Measurements from ENCODE around the gene TMEM117.

- TF ChIP-seq CTCF (IDR thresholded peaks at IDR 0.05; ENCODE audit: low read length) (no peak), EZH2 (IDR thresholded peaks at IDR 0.05; ENCODE audit: borderline replicate concordance, low read length) (no peak)
Observed at GRCh38 chr12:44157359-44157758, 321.5 kb downstream of the TMEM117 start.

Measured in OCI-LY1 (cell line).